Esophagus mucosa (tissue), 1 donor: ENCODE measurements around the gene SUMF2. TPM values are rescaled to one million over a fixed set of nuclear protein-coding genes. Genes with fewer than 3 reads are reported as not detected.
"Not testable (repeated sequence)": the region's sequence is repeated elsewhere in the genome, so short reads cannot be mapped to it uniquely, and the experiment has no call there.

Experiments used
- ATAC-seq: fragments of 200-7000 bp; cut with Tn5 transposase; one replicate; pipeline ENCODE4 v1.9.1; 2020
- total RNA-seq: library from RNA; stranded (reverse); gene quantifications from one replicate; pipeline ENCODE4 v1.2.4, GENCODE V29; 2023
- donor health status: DM: yes; HTN: yes; CAD: no.

SUMF2 gene
- total RNA-seq = 91.7 TPM

GRCh38 chr7:56063882-56064625, at the start of gene SUMF2:
TSS of gene SUMF2 (plus strand) at chr7:56064286. CDS start at chr7:56064312, 26 bp downstream.
- peak; percentile 98 for ATAC-seq

- ATAC-seq = not testable (repeated sequence)
Observed at GRCh38 chr7:56017015-56017414, 47.1 kb upstream of the SUMF2 start.

- ATAC-seq = no peak
Observed at GRCh38 chr7:56019501-56019900, 44.6 kb upstream of the SUMF2 start.

GRCh38 chr7:56023500-56023899, 40.6 kb upstream of the SUMF2 start:
- ATAC-seq = no peak

- ATAC-seq = peak; percentile 96
Observed at GRCh38 chr7:56026538-56026937, 37.5 kb upstream of the SUMF2 start.

GRCh38 chr7:56028942-56029630, 35.0 kb upstream of the SUMF2 start:
- peak; percentile 23 for ATAC-seq

- ATAC-seq = no peak
Observed at GRCh38 chr7:56030340-56030739, 33.7 kb upstream of the SUMF2 start.

GRCh38 chr7:56031556-56031955, 32.5 kb upstream of the SUMF2 start:
- not testable (repeated sequence) for ATAC-seq

GRCh38 chr7:56032578-56032977, 31.5 kb upstream of the SUMF2 start:
- not testable (repeated sequence) for ATAC-seq

- peak; percentile 79 for ATAC-seq
Observed at GRCh38 chr7:56033671-56034432, 30.2 kb upstream of the SUMF2 start.

- ATAC-seq = no peak
Observed at GRCh38 chr7:56040730-56041129, 23.4 kb upstream of the SUMF2 start.

- ATAC-seq = not testable (repeated sequence)
Observed at GRCh38 chr7:56045758-56046157, 18.3 kb upstream of the SUMF2 start.

GRCh38 chr7:56046721-56047445, 17.2 kb upstream of the SUMF2 start:
- ATAC-seq = peak; percentile 58

GRCh38 chr7:56047446-56048116, 16.5 kb upstream of the SUMF2 start:
- not testable (repeated sequence) for ATAC-seq

GRCh38 chr7:56048245-56048644, 15.8 kb upstream of the SUMF2 start:
- no peak for ATAC-seq

GRCh38 chr7:56048763-56049162, 15.3 kb upstream of the SUMF2 start:
- ATAC-seq = not testable (repeated sequence)

GRCh38 chr7:56051053-56051338, 13.1 kb upstream of the SUMF2 start:
- ATAC-seq = no peak

- ATAC-seq = peak; percentile 97
Observed at GRCh38 chr7:56051339-56052191, 12.5 kb upstream of the SUMF2 start, which contains the start of the genes CCT6A and PSPH. TSS of gene CCT6A (plus strand) at chr7:56051765. CDS start at chr7:56051849, 84 bp downstream. TSS of gene PSPH (minus strand) at chr7:56051444. CDS start at chr7:56021212, 30,232 bp downstream.

- no peak for ATAC-seq
Observed at GRCh38 chr7:56053379-56053778, 10.7 kb upstream of the SUMF2 start.

- ATAC-seq = no peak
Observed at GRCh38 chr7:56053993-56054392, 10.1 kb upstream of the SUMF2 start.

- ATAC-seq = no peak
Observed at GRCh38 chr7:56062382-56062781, 1.7 kb upstream of the SUMF2 start.
